ENCODE data around the gene CEP89. TPM values are rescaled to one million over a fixed set of nuclear protein-coding genes. Genes with fewer than 3 reads are reported as not detected.

CEP89 gene
- total RNA-seq, 1 donor from 2014 or later = 5.0 TPM

DNA sequence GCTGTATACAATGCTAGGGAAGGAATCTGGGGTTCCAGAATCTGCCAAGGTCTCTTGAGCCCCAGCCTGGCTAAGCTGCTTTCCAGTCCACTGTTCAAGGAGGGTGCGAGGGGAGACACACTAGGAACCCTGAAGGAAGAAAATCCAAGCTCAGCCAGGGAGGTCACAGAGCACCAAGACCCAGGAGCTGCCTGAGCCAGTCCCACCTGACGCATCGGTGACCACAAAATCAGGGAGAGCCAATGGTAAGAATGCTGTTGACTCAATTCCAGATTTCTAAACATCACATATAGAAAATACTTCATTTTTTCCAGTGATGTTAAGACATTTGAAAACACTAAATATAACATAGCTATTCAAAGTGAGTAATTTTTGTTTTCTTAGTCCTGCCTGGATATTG, 50.1 kb downstream of the CEP89 start:
- no peak for TF ChIP-seq CTCF (IDR thresholded peaks at IDR 0.05; ENCODE audit: insufficient read depth, low read length, severe bottlenecking)
- Histone ChIP-seq H3K4me3 (ENCODE audit: low read depth, low read length) (no peak overlapping the region), H3K36me3 (ENCODE audit: control insufficient read depth, insufficient read depth, low read length) (peaks cover 7% of the 10 kb centered on the region), H3K27me3 (ENCODE audit: control insufficient read depth, insufficient read depth, low read length) (no peaks in the 10 kb centered on the region)
- no peak for FAIRE-seq
- DNase-seq (ENCODE audit: low read depth) = no peak

- no peak for TF ChIP-seq CTCF (IDR thresholded peaks at IDR 0.05; ENCODE audit: insufficient read depth, low read length, severe bottlenecking)
- H3K27me3 ChIP-seq (ENCODE audit: control insufficient read depth, insufficient read depth, low read length) = no peaks in the 10 kb centered on the region
- no peak for FAIRE-seq
- peaks cover 3% of the 10 kb centered on the region for H3K36me3 ChIP-seq (ENCODE audit: control insufficient read depth, insufficient read depth, low read length)
- DNase-seq (ENCODE audit: low read depth) = no peak
- no peak overlapping the region for H3K4me3 ChIP-seq (ENCODE audit: low read depth, low read length)
These were observed 52.4 kb downstream of the CEP89 start for GRCh38 chr19:32919365-32919764.

DNA sequence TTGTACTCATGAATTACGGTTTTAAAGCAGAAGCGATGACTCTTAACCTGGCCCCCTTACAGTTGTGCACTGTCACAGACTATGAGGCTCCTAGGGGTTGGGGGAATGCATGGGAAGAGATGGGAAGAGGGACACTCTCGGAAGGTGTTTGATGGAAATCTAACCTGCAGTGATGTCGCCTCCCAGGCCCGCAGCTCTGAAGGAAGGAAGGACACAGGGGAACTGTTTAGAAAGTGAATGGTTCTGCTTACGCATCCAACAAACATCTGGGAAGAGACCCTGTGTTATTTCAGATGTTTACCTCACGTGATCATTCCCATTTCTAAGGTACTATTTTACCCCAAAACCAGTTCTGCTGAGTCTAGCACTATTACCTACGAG, 54.2 kb downstream of the CEP89 start:
- H3K27me3 ChIP-seq (ENCODE audit: control insufficient read depth, insufficient read depth, low read length) = no peaks in the 10 kb centered on the region
- no peak overlapping the region for H3K4me3 ChIP-seq (ENCODE audit: low read depth, low read length)
- FAIRE-seq (no peak), DNase-seq (ENCODE audit: low read depth) (no peak)
- peaks cover 3% of the 10 kb centered on the region for H3K36me3 ChIP-seq (ENCODE audit: control insufficient read depth, insufficient read depth, low read length)
- TF ChIP-seq CTCF (IDR thresholded peaks at IDR 0.05; ENCODE audit: insufficient read depth, low read length, severe bottlenecking) = no peak

DNA sequence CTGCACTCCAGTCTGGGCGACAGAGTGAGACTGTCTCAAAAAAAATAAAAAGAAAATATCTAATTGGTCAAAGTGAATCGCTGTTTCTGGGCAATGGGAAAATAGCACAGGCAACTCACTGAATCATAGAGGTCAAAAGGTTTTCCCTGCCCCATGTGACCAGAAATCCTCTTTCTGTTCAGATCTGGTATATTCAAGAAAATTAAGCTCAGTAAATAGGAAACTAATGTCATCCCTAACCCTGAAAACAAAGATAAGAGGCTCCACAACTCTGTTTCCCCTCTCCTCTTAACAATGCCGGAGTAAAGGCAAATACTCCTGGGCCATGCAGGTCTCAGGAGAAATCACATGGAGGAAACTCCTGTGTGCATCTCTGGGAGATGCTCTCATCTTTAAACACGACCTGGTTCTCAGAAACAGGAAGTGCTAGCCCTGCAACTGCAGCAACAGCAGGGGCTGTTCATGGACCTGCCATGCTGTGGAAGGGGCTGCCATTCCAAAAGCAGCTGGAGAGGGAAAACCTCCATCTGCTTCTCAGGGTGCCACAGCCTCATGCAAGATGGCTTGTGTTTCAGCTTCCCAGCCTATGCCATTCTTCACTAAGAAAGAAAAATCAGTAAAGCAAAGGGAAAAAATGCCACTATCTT, 54.7 kb downstream of the CEP89 start:
- no peak for FAIRE-seq
- no peak for TF ChIP-seq CTCF (IDR thresholded peaks at IDR 0.05; ENCODE audit: insufficient read depth, low read length, severe bottlenecking)
- Histone ChIP-seq H3K36me3 (ENCODE audit: control insufficient read depth, insufficient read depth, low read length) (peaks cover 3% of the 10 kb centered on the region), H3K4me3 (ENCODE audit: low read depth, low read length) (no peak overlapping the region), H3K27me3 (ENCODE audit: control insufficient read depth, insufficient read depth, low read length) (no peaks in the 10 kb centered on the region)
- no peak for DNase-seq (ENCODE audit: low read depth)

GRCh38 chr19:32914879-32915660, 56.7 kb downstream of the CEP89 start:
- no peak for TF ChIP-seq CTCF (IDR thresholded peaks at IDR 0.05; ENCODE audit: insufficient read depth, low read length, severe bottlenecking)
- no peak for FAIRE-seq
- no peak for DNase-seq (ENCODE audit: low read depth)
- H3K4me3 ChIP-seq (ENCODE audit: low read depth, low read length) = no peak overlapping the region
- H3K36me3 ChIP-seq (ENCODE audit: control insufficient read depth, insufficient read depth, low read length) = peaks cover 3% of the 10 kb centered on the region
- H3K27me3 ChIP-seq (ENCODE audit: control insufficient read depth, insufficient read depth, low read length) = no peaks in the 10 kb centered on the region
